HL-60 (cell line): Measurements from ENCODE around the gene TACO1.

Experiments
- DNase-seq, 2 experiments: peaks; one replicate each; pipeline ENCODE4 v3.0.0-alpha.2; 2010 to 2020; ENCODE audit warnings: low read depth in 1 of 2, low spot score in 1 of 2
- H3K27ac ChIP-seq: fragments of 250-450 bp; sonication (Bioruptor Pico); replicated peaks from 2 replicates; pipeline ENCODE4 v1.5.1; 2020; ENCODE audit warnings: mild to moderate bottlenecking, moderate library complexity
- H3K27me3 ChIP-seq: fragments of 250-450 bp; sonication (Bioruptor Pico); 2 replicates; pipeline ENCODE4 v1.5.1; 2021; ENCODE audit warnings: mild to moderate bottlenecking, moderate library complexity; ENCODE audit not compliant: insufficient read depth, poor library complexity, severe bottlenecking
- H3K4me3 ChIP-seq: replicated peaks from 2 replicates; pipeline ENCODE4 v1.5.1; 2011; ENCODE audit warnings: mild to moderate bottlenecking, control low read depth, low read length; ENCODE audit not compliant: insufficient read depth
- GABPA ChIP-seq: IDR thresholded peaks from 2 replicates; pipeline ENCODE4 v1.6.1; 2012; ENCODE audit warnings: low read depth
- POLR2AphosphoS5 ChIP-seq: IDR thresholded peaks from 2 replicates; pipeline ENCODE4 v1.6.1; 2012; ENCODE audit warnings: low read depth
- SPI1 ChIP-seq: IDR thresholded peaks from 2 replicates; pipeline ENCODE4 v1.6.1; 2012; ENCODE audit warnings: low read depth, mild to moderate bottlenecking, borderline replicate concordance
- long read RNA-seq: library from polyadenylated mRNA; unstranded; transcript quantifications from one replicate; pipeline ENCODE4 v2.0.0, GENCODE V29; 2020
- TF ChIP-seq, protein P1 (sequence below): IDR thresholded peaks from one replicate; pipeline ENCODE4 v1.5.1; 2011; ENCODE audit warnings: low read length, control low read depth, inconsistent platforms; ENCODE audit not compliant: insufficient read depth
- TF ChIP-seq, protein P2 (sequence below): IDR thresholded peaks from 2 replicates; pipeline ENCODE4 v1.6.1; 2012; ENCODE audit warnings: low read depth; ENCODE audit not compliant: insufficient replicate concordance

Gene TACO1
- long read RNA-seq, transcript TACO1-201 (5 exons, 1,469 nt) = major isoform, 92 of 97 reads
- long read RNA-seq, partial matches to known transcripts = 1 of 97 reads
- long read RNA-seq, other reads (novel, unspliced or antisense) = 2 of 97 reads

DNA sequence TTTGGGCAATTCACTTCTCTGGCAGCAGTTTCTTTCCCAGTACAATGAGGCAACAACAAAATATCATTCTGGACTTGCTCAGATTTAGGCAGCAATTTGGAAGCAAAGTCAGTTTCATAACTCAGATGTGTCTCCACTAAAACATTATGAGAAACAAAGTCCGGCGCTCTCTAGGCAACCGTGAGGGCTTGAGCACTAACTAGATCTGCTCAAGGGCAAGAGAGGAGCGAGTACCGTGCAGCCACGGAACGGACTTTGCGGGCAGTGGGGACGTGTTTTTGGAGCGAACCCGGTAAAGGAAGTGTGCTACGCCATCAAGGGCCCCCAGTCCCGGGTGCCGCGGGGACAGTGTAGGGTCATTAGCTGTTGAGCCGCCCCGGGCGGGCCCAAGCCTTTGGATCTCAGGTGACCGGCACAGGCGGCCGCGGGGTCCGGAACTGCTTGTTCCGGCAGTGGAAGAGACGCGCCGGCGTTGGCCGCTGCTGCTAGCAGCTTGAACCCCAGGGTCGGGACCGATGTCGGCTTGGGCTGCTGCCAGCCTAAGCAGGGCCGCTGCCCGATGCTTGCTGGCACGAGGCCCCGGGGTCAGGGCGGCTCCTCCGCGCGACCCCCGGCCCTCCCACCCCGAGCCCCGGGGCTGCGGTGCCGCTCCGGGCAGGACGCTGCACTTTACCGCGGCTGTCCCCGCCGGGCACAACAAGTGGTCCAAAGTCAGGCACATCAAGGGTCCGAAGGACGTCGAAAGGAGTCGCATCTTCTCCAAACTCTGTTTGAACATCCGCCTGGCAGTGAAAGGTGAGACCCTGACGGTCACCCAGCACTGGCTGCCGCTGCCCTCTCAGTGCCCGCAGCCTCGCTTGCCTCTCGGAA lies at the start of gene TACO1:
TSS of gene TACO1 (plus strand) at position 327 of the 870 bp plus-strand sequence. CDS start at position 516, 189 bp downstream.
- Histone ChIP-seq H3K27me3 (no peaks in the 10 kb centered on the region), H3K4me3 (peak within 1 kb of the TSS; percentile 64), H3K27ac (peak within 1 kb of the TSS; percentile 81)
- peak; percentile 78 to 86 for DNase-seq
- peak; percentile 99 for TF ChIP-seq GABPA
- TF ChIP-seq POLR2AphosphoS5 = peak; percentile 94
- no peak for TF ChIP-seq SPI1
- TF ChIP-seq, protein P1, sequence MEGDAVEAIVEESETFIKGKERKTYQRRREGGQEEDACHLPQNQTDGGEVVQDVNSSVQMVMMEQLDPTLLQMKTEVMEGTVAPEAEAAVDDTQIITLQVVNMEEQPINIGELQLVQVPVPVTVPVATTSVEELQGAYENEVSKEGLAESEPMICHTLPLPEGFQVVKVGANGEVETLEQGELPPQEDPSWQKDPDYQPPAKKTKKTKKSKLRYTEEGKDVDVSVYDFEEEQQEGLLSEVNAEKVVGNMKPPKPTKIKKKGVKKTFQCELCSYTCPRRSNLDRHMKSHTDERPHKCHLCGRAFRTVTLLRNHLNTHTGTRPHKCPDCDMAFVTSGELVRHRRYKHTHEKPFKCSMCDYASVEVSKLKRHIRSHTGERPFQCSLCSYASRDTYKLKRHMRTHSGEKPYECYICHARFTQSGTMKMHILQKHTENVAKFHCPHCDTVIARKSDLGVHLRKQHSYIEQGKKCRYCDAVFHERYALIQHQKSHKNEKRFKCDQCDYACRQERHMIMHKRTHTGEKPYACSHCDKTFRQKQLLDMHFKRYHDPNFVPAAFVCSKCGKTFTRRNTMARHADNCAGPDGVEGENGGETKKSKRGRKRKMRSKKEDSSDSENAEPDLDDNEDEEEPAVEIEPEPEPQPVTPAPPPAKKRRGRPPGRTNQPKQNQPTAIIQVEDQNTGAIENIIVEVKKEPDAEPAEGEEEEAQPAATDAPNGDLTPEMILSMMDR = no peak
- TF ChIP-seq, protein P2, sequence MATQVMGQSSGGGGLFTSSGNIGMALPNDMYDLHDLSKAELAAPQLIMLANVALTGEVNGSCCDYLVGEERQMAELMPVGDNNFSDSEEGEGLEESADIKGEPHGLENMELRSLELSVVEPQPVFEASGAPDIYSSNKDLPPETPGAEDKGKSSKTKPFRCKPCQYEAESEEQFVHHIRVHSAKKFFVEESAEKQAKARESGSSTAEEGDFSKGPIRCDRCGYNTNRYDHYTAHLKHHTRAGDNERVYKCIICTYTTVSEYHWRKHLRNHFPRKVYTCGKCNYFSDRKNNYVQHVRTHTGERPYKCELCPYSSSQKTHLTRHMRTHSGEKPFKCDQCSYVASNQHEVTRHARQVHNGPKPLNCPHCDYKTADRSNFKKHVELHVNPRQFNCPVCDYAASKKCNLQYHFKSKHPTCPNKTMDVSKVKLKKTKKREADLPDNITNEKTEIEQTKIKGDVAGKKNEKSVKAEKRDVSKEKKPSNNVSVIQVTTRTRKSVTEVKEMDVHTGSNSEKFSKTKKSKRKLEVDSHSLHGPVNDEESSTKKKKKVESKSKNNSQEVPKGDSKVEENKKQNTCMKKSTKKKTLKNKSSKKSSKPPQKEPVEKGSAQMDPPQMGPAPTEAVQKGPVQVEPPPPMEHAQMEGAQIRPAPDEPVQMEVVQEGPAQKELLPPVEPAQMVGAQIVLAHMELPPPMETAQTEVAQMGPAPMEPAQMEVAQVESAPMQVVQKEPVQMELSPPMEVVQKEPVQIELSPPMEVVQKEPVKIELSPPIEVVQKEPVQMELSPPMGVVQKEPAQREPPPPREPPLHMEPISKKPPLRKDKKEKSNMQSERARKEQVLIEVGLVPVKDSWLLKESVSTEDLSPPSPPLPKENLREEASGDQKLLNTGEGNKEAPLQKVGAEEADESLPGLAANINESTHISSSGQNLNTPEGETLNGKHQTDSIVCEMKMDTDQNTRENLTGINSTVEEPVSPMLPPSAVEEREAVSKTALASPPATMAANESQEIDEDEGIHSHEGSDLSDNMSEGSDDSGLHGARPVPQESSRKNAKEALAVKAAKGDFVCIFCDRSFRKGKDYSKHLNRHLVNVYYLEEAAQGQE = peak; percentile 49

DNA sequence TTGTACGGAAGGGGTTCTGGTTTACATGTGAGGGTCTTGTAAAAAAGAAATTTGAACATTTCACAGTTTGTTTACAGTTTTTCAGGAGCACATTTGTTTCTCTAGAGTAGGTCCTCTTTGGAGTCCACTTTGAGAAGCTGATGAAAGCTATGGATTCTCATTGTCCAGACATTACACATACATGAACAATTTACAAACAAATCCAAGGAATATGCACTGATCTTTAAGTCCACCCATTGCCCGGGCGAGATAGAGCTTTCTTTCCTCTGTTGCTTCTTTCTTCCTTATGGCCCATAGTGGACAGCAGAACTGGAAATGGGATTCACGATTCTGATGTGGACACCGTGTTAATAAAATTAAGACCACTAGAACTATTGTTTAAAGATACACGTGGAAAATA lies 48.5 kb upstream of the TACO1 start:
- DNase-seq = no peak
- peak overlapping the region; percentile 98 for H3K4me3 ChIP-seq
- peak overlapping the region; percentile 17 for H3K27ac ChIP-seq
- H3K27me3 ChIP-seq = no peaks in the 10 kb centered on the region
- TF ChIP-seq SPI1 (no peak), GABPA (no peak), POLR2AphosphoS5 (no peak)
- TF ChIP-seq, protein P1 = no peak
- TF ChIP-seq, protein P2 = no peak

DNA sequence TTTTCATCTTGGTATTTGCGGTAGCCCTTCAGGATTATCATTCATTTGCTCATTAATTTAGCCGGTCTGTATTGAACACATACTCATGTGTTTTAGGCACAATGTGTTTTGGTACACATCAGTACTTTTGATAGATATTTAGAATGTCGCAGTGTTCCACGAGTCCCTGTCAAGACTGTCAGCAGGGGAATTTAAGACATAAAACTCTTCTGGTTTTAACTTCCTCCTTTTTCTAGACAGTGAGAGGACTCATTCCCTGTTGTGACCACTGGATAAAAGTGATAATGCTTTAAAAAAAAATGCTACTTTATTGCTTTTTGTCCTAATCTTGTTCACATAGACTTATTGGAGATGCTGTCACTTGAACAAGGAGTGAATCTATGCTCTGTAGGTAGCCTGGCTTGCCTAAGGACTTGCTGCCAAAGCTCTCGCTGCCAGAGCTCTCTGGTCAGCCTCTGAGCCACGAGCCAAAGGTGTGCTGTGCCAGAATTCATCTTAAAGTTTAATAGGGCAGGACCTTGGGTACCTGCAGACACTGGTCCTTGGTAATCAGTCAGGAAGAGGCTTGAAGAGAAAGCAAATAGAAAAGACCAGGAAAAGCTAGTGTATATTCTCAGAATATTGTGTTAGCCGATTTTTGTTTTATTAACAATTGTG lies 45.1 kb upstream of the TACO1 start:
- no peak overlapping the region for H3K27ac ChIP-seq
- no peaks in the 10 kb centered on the region for H3K27me3 ChIP-seq
- DNase-seq = no peak
- TF ChIP-seq, protein P2 = no peak
- TF ChIP-seq GABPA = no peak
- H3K4me3 ChIP-seq = no peak overlapping the region
